ACHN (cell line): ENCODE measurements around the gene TTLL13.
A peak's percentile ranks its signal among the peaks of the same experiment; 100 is the strongest.

Source experiments
- DNase-seq: peaks from one replicate; pipeline ENCODE4 v3.0.0-alpha.2; 2015
- in situ Hi-C: cut with HindIII; loops from 2 replicates; pipeline ENCODE4 v1.10.0; 2017; ENCODE audit warnings: low sequenced_read_pairs, low pct_ligation_motif_present, low pct_unique_long_range_greater_than_20kb

Gene TTLL13

DNA sequence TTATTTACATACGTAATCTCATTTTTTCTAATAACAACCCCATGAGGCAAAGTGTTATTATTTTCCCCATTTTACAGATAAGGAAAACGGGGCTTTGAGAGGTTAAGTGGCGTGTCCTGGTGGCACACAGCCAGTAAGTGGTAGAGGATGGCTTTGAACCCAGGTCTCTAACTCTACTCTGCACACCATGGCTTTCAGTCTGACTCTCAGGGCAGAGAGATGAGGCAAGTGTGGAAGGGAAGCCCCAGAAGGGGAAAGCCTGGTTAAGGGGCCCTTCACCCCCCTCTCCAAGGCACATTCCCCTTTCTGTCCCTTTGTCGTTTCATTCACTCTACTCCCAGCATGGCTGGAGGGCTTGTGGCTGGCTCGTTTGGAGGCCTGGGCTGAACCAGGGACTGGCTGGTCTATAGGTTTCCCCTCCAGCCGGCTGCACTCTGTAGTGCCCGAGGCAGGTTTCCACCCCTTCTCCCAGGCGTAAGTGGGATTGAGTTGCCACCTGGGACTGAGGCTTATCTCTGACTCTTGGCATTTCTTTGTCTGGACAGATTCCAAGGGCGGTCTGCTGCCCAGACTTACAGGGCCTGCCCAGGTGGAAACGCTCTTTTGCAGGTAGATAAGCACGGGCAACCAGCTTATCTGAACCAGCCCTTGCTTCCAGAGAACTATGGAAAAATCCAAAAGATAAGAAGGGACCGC lies 36.1 kb upstream of the TTLL13 start:
- DNase-seq = no peak
- in situ Hi-C loops = no loop called here

DNA sequence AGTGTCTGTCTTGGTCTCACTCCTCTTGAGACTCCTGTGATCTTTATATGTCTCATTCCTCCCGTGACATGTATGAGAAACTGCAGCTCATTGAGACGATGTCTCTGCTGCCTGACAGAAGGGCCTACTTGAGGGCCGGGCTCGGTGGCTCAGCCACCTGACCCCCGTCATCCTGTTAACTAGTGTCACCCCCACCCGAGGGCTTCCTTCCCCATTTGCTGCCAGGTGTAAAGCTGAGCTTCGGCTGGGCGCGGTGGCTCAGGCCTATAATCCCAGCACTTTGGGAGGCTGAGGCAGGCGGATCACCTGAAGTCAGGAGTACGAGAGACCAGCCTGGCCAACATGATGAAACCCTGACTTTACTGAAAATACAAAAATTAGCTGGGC lies 35.5 kb upstream of the TTLL13 start:
- in situ Hi-C loops = no loop called here
- DNase-seq = no peak

- peak; percentile 34 for DNase-seq
- in situ Hi-C loops = no loop called here
Measured at GRCh38 chr15:90214553-90215196, 34.7 kb upstream of the TTLL13 start.

DNA sequence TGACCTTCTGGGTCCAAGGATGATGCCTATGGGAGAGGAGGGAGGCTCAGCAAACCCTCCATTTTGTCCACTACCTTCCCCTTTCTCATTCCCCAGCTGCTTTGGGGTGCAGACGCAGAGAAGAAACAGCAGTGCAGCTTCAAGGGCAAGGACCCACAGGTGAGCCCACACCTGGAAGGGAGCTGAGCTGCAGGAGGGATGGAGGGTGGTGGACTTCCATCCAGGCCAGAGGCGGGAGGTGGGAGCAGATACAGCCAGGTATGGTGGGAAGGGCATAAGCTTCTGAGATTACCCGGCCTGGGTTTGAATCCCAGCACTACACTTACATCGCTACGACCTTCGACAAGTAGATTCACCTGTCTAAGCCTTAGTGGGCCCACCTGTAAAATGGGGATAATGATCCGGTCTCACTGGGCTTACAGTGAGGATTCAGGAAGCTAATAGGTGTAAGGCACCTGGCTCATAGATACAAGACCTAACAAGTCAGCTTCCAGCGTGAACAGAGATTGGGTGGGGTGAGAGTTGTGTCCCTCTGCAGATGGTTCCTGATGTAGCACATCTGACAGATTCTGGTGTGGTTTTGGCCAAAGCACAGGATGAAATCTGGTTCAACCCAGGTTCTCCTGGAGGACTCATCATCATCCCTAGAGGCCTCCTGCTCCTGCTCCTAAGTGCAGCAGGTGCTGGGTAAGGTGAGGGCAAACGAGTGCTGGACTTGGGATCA lies 31.5 kb upstream of the TTLL13 start:
- in situ Hi-C loops = no loop called here
- DNase-seq = no peak

- in situ Hi-C loops = no loop called here
- DNase-seq = peak; percentile 31
Measured at GRCh38 chr15:90219421-90220141, 29.8 kb upstream of the TTLL13 start.

GRCh38 chr15:90221246-90221900 lies 28.0 kb upstream of the TTLL13 start:
- in situ Hi-C loops = no loop called here

GRCh38 chr15:90222547-90222946 lies 26.8 kb upstream of the TTLL13 start:
- DNase-seq = peak; percentile 18
- in situ Hi-C loops = no loop called here

More at GRCh38 chr15:90221246-90221900, 28.0 kb upstream of the TTLL13 start:
- DNase-seq = peak; percentile 67

DNA sequence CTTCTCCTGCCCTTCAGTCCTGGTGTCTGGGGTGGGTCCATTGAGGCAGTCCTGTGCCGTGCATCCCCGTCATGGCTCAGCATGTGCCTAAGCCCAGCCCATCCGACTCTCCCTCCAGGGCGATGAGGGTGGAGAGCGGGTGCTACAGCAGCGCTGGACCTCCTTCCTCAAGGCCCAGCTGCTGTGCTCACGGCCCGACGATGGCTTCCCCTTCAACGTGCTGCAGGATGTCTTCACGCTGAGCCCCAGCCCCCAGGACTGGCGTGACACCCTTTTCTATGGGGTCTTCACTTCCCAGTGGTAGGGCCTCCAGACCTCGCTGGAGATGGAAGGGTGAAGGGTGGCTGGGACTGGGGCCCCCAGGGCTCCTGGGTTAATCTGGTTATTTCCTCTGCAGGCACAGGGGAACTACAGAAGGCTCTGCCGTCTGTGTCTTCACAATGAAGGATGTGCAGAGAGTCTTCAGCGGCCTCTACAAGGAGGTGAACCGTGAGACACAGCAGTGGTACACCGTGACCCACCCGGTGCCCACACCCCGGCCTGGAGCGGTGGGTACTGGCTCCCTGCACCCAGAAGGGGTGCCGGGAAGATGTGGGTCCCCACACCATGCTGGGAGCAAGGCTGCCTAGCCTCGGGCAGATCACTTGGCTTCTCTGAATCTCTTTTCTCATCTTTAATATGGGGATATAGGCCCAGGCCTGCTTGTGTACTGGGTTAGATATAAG lies 25.8 kb upstream of the TTLL13 start:
- in situ Hi-C loops = no loop called here

GRCh38 chr15:90225047-90225446 lies 24.3 kb upstream of the TTLL13 start:
- no peak for DNase-seq
- in situ Hi-C loops = no loop called here

More for the DNA sequence above, 25.8 kb upstream of the TTLL13 start:
- DNase-seq = no peak

GRCh38 chr15:90225504-90226234 lies 23.7 kb upstream of the TTLL13 start:
- DNase-seq = no peak

DNA sequence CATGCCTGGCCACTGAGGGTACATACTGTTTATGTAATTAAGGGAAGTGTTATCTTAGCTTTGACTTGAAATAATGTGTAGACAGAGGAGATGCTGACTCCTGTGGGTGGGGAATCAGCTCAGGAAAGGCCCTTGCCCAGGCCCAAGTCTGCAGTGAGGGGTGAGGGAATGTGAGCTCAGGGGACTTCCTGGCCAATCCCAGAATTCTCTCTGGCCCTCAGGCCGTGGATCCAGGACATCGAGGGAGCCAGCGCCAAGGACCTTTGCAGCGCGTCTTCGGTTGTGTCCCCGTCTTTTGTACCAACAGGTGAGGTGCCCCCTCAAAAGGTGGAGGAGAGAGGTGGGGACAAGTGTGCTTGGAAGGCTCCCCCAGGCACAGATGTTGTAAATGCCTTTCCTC lies 22.0 kb upstream of the TTLL13 start:
- DNase-seq = no peak
- in situ Hi-C loops = no loop called here

More at GRCh38 chr15:90225504-90226234, 23.7 kb upstream of the TTLL13 start:
- in situ Hi-C loops = no loop called here

GRCh38 chr15:90227816-90228772 lies 21.3 kb upstream of the TTLL13 start:
- DNase-seq = no peak
- in situ Hi-C loops = no loop called here

- in situ Hi-C loops = no loop called here
- no peak for DNase-seq
Measured at GRCh38 chr15:90228960-90229359, 20.4 kb upstream of the TTLL13 start.

DNA sequence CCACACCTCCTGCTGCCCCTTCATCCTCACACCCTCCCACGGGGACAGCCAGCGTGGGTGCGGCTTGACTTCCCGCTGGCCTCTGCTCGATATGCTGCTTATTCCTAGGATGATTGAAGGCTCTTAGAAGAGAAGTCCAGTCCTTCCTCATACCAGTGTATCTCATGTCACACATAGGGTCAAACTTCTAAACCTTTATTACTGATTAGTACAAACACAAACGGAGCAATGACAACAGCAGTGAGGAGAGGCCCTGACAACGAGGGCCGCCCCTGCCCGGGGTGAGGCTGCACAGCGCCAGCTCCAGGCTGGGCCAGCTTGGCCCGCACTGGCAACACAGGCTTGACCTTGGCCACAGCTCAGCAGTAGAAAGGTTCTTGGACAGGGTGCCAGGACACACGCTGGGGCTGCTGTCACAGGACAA lies 19.3 kb upstream of the TTLL13 start:
- in situ Hi-C loops = no loop called here
- no peak for DNase-seq

- DNase-seq = no peak
- in situ Hi-C loops = no loop called here
Measured at GRCh38 chr15:90230610-90231009, 18.7 kb upstream of the TTLL13 start.
